Measurements from ENCODE around the gene DGLUCY. TPM values are rescaled to one million over a fixed set of nuclear protein-coding genes. Genes with fewer than 3 reads are reported as not detected.

DGLUCY gene
- total RNA-seq, 1 donor from 2014 or later, result 59.2 TPM

GRCh38 chr14:91170504-91171121 is 56.7 kb downstream of the DGLUCY start:
- no peak for TF ChIP-seq CTCF (IDR thresholded peaks at IDR 0.05)
- no peaks in the 10 kb centered on the region for H3K9me3 ChIP-seq
- H3K27me3 ChIP-seq, result no peaks in the 10 kb centered on the region
- peak overlapping the region in 1 of 2 donors; percentile 8 for H3K4me3 ChIP-seq
- peak overlapping the region; percentile 22 to 69 for H3K27ac ChIP-seq
- intact Hi-C loops (cut with DNase I), result no loop called here
- peaks cover 8 to 11% of the 10 kb centered on the region in 2 donors for H3K4me1 ChIP-seq
- no peak for DNase-seq (ENCODE audit: low spot score in 2 of 2)
- H3K36me3 ChIP-seq, result peaks cover 11 to 13% of the 10 kb centered on the region in 2 donors

GRCh38 chr14:91171291-91171690 is 57.4 kb downstream of the DGLUCY start:
- peaks cover 8 to 11% of the 10 kb centered on the region in 2 donors for H3K4me1 ChIP-seq
- H3K36me3 ChIP-seq, result peaks cover 13 to 15% of the 10 kb centered on the region in 2 donors
- H3K4me3 ChIP-seq, result no peak overlapping the region
- no peak overlapping the region for H3K27ac ChIP-seq
- no peaks in the 10 kb centered on the region for H3K9me3 ChIP-seq
- H3K27me3 ChIP-seq, result no peaks in the 10 kb centered on the region
- intact Hi-C loops (cut with DNase I), result no loop called here
- no peak for DNase-seq (ENCODE audit: low spot score in 2 of 2)
- TF ChIP-seq CTCF (IDR thresholded peaks at IDR 0.05), result no peak

- Histone ChIP-seq H3K27me3 (no peaks in the 10 kb centered on the region), H3K36me3 (peaks cover 0 to 11% of the 10 kb centered on the region in 2 donors), H3K27ac (no peak overlapping the region), H3K4me1 (peaks cover 8 to 11% of the 10 kb centered on the region in 2 donors), H3K9me3 (no peaks in the 10 kb centered on the region), H3K4me3 (no peak overlapping the region)
- DNase-seq (ENCODE audit: low spot score in 2 of 2), result peak in 1 of 2 donors; percentile 89
- intact Hi-C loops (cut with DNase I), result loop anchor here (1.0 to 2.0 kb wide), 2 partner anchors 112 to 270 kb away; partner anchors contain the start of gene RPS6KA5
- peak; percentile 69 to 94 (median 84) for TF ChIP-seq CTCF (IDR thresholded peaks at IDR 0.05)
Observed at GRCh38 chr14:91173221-91173670, 59.4 kb downstream of the DGLUCY start.

GRCh38 chr14:91173904-91174303 is 60.0 kb downstream of the DGLUCY start:
- H3K4me1 ChIP-seq, result peaks cover 8 to 11% of the 10 kb centered on the region in 2 donors
- no peaks in the 10 kb centered on the region for H3K9me3 ChIP-seq
- DNase-seq (ENCODE audit: low spot score in 2 of 2), result no peak
- H3K27me3 ChIP-seq, result no peaks in the 10 kb centered on the region
- no peak for TF ChIP-seq CTCF (IDR thresholded peaks at IDR 0.05)
- no peak overlapping the region for H3K4me3 ChIP-seq
- intact Hi-C loops (cut with DNase I), result loop anchor here (1.0 to 2.0 kb wide), 2 partner anchors 113 to 271 kb away; partner anchors contain the start of gene RPS6KA5
- H3K27ac ChIP-seq, result no peak overlapping the region
- H3K36me3 ChIP-seq, result peaks cover 0 to 11% of the 10 kb centered on the region in 2 donors

GRCh38 chr14:91175291-91176201 is 61.7 kb downstream of the DGLUCY start:
- Histone ChIP-seq H3K4me1 (peaks cover 5 to 6% of the 10 kb centered on the region in 2 donors), H3K4me3 (no peak overlapping the region), H3K27me3 (no peaks in the 10 kb centered on the region), H3K27ac (no peak overlapping the region), H3K9me3 (no peaks in the 10 kb centered on the region), H3K36me3 (peaks cover 0 to 11% of the 10 kb centered on the region in 2 donors)
- no peak for DNase-seq (ENCODE audit: low spot score in 2 of 2)
- intact Hi-C loops (cut with DNase I), result no loop called here
- no peak for TF ChIP-seq CTCF (IDR thresholded peaks at IDR 0.05)

Measured in ascending aorta (tissue), 2 donors.